GM12878 (cell line): ENCODE results near the gene EPHB1. TPM values are rescaled to one million over a fixed set of nuclear protein-coding genes. Genes with fewer than 3 reads are reported as not detected.

ENCODE experiments used
- ATAC-seq: fragments of 200-7000 bp; cut with Tn5 transposase; 3 replicates; pipeline ENCODE4 v1.9.1; 2020; ENCODE audit warnings: mild to moderate bottlenecking, moderate library complexity
- BruUV-seq: library from RNA; stranded (reverse); fragments of 400-500 nt; replicated peaks from 2 replicates; lab custom pipeline; 2021; lab: Mats Ljungman, UMichigan
- CTCF ChIA-PET: fragments of 300-600 bp; sonication (Branson Sonifier 250); formaldehyde crosslinking; extraction: SDS; loops from one replicate; lab custom pipeline; 2021; ENCODE audit warnings: inconsistent platforms; lab: Yijun Ruan, JAX
- POLR2A ChIA-PET: fragments of 350-600 bp; formaldehyde crosslinking; extraction: SDS; loops from one replicate; lab custom pipeline; 2021; ENCODE audit warnings: inconsistent platforms; lab: Charles Lee
- RAD21 ChIA-PET: fragments of 300-600 bp; sonication (Branson Sonifier 250); formaldehyde crosslinking; loops from one replicate; lab custom pipeline; 2023; ENCODE audit warnings: antibody characterized with exemption; ENCODE audit not compliant: unreplicated experiment; lab: Charles Lee
- SMC1A ChIA-PET: fragments of 300-600 bp; sonication (Branson Sonifier 250); formaldehyde crosslinking; loops from one replicate; lab custom pipeline; 2023; ENCODE audit not compliant: unreplicated experiment, uncharacterized antibody; lab: Charles Lee
- DNase-seq: peaks from one replicate; pipeline ENCODE4 v3.0.0-alpha.2; 2011; ENCODE audit warnings: low read depth, low spot score
- FAIRE-seq: peaks from 3 replicates; lab custom pipeline; 2011; peaks lifted over from hg19 to GRCh38; lab: Jason Lieb, UNC
- H2AFZ ChIP-seq: 2 replicates; pipeline ENCODE4 v1.6.0; 2011; ENCODE audit warnings: low read depth, low read length, control low read depth; ENCODE audit not compliant: control insufficient read depth
- H3K27ac ChIP-seq: 2 replicates; pipeline ENCODE4 v1.5.1; 2011; ENCODE audit warnings: control low read depth; ENCODE audit not compliant: control insufficient read depth, insufficient read depth
- H3K27me3 ChIP-seq, 2 experiments: replicated peaks in 1 of 2; 2 replicates each; pipeline versions ENCODE4 v1.6.0 to v1.6.1; 2011; ENCODE audit warnings: low read length in 1 of 2; ENCODE audit not compliant: control insufficient read depth in 2 of 2, insufficient read depth in 2 of 2
- H3K36me3 ChIP-seq, 2 experiments: 2 replicates each; pipeline ENCODE4 v1.5.1; 2011; ENCODE audit warnings: low read length in 1 of 2; ENCODE audit not compliant: control insufficient read depth in 2 of 2, insufficient read depth in 2 of 2
- H3K4me1 ChIP-seq: 2 replicates; pipeline ENCODE4 v1.6.1; 2011; ENCODE audit warnings: mild to moderate bottlenecking, low read length, moderate library complexity, mixed read lengths; ENCODE audit not compliant: control insufficient read depth, insufficient read depth
- H3K4me2 ChIP-seq: 2 replicates; pipeline ENCODE4 v1.6.0; 2011; ENCODE audit warnings: control low read depth; ENCODE audit not compliant: control insufficient read depth, insufficient read depth
- H3K4me3 ChIP-seq: fragments of 200-600 bp; sonication (generic); 2 replicates; pipeline ENCODE4 v1.5.1; 2016
- H3K79me2 ChIP-seq: 2 replicates; pipeline ENCODE4 v1.6.0; 2011; ENCODE audit warnings: low read length; ENCODE audit not compliant: control insufficient read depth, insufficient read depth
- H3K9ac ChIP-seq: 2 replicates; pipeline ENCODE4 v1.8.0; 2011; ENCODE audit warnings: low read length, control low read depth, mixed read lengths; ENCODE audit not compliant: control insufficient read depth, insufficient read depth
- H3K9me3 ChIP-seq: replicated peaks from 3 replicates; pipeline ENCODE4 v1.5.1; 2011; ENCODE audit warnings: mild to moderate bottlenecking, low read length; ENCODE audit not compliant: control insufficient read depth, insufficient read depth
- H4K20me1 ChIP-seq: 2 replicates; pipeline ENCODE4 v1.6.0; 2011; ENCODE audit not compliant: control insufficient read depth, insufficient read depth
- CBX3 ChIP-seq: fragments of 200-600 bp; sonication (generic); IDR thresholded peaks from 2 replicates; pipeline ENCODE4 v1.6.1; 2016; ENCODE audit warnings: low read depth, borderline replicate concordance
- GABPA ChIP-seq: IDR thresholded peaks from 2 replicates; pipeline ENCODE4 v1.6.1; 2014; ENCODE audit warnings: antibody characterized with exemption, low read depth, mild to moderate bottlenecking, inconsistent platforms
- GATAD2B ChIP-seq: fragments of 450-650 bp; conservative IDR thresholded peaks from 2 replicates; pipeline ENCODE4 v1.6.1; 2017; ENCODE audit warnings: low read depth, mild to moderate bottlenecking, moderate library complexity
- IKZF2 ChIP-seq, 2 experiments: fragments of 450-650 bp; IDR thresholded peaks; 2 replicates each; pipeline ENCODE4 v1.6.1; 2017; ENCODE audit warnings: mild to moderate bottlenecking in 2 of 2, moderate library complexity in 2 of 2
- MEF2A ChIP-seq: IDR thresholded peaks from 2 replicates; pipeline ENCODE4 v1.6.1; 2011; ENCODE audit warnings: low read depth, mild to moderate bottlenecking, low read length, moderate library complexity; ENCODE audit not compliant: insufficient read depth
- MYC ChIP-seq: IDR thresholded peaks from 2 replicates; pipeline ENCODE4 v1.6.1; 2011; ENCODE audit warnings: mild to moderate bottlenecking, low read length, moderate library complexity, inconsistent platforms; ENCODE audit not compliant: insufficient read depth, insufficient replicate concordance, insufficient read length, severe bottlenecking
- NR2C1 ChIP-seq: fragments of 450-650 bp; IDR thresholded peaks from 2 replicates; pipeline ENCODE4 v1.6.1; 2017; ENCODE audit warnings: antibody characterized with exemption, mild to moderate bottlenecking, moderate library complexity
- SMAD5 ChIP-seq: IDR thresholded peaks from 2 replicates; pipeline ENCODE4 v1.6.1; 2016; ENCODE audit warnings: antibody characterized with exemption, low read depth
- SREBF1 ChIP-seq: IDR thresholded peaks from 2 replicates; pipeline ENCODE4 v1.6.1; 2012; ENCODE audit warnings: mild to moderate bottlenecking, low read length
- WGBS: methylation state at CpG from one replicate; pipeline ENCODE4 v1.1.6; 2016; ENCODE audit warnings: low lambda C conversion rate; ENCODE audit not compliant: insufficient replicate concordance, insufficient coverage; ENCODE audit errors: missing lambda C conversion rate; 5-methylcytosine and 5-hydroxymethylcytosine counted together
- in situ Hi-C: fragments of 300-500 bp; cut with MboI; formaldehyde crosslinking; loops from 9 replicates; pipeline ENCODE4 v1.14.3; 2018; ENCODE audit warnings: mixed read lengths
- intact Hi-C: fragments of 100-400 bp; cut with micrococcal nuclease; formaldehyde crosslinking; loops from one replicate; pipeline ENCODE4 v1.14.2; 2022; ENCODE audit not compliant: unreplicated experiment
- polyA plus RNA-seq, 11 experiments: library from polyadenylated mRNA; depleted of rRNA in 4 of 11; unstranded in 6 of 11; stranded (reverse) in 5 of 11; fragments of >200 nt; fragmentation: Nextera tagmentation in 4 of 11; fragmentation: Illumina TruSeq in 1 of 11; extraction: Ambion mirVana in 4 of 11; extraction: Trizol in 1 of 11; gene quantifications; 1 replicate in 1 of 11; 2 replicates in 10 of 11; pipeline versions ENCODE4 v1.2.1 to v1.2.3, GENCODE V29; 2011 to 2016; ENCODE audit warnings: inconsistent platforms in 2 of 11, missing spikeins in 2 of 11, low read depth in 1 of 11
- total RNA-seq, 4 experiments: library from RNA; depleted of rRNA in 3 of 4; stranded (reverse); fragments of >200 nt in 3 of 4; fragmentation: Illumina TruSeq in 1 of 4; extraction: Trizol in 1 of 4; gene quantifications; 2 replicates each; pipeline versions ENCODE4 v1.2.1 to v1.2.3, GENCODE V29; 2013 to 2021
- TF ChIP-seq, protein P1 (sequence below): fragments of 450-650 bp; IDR thresholded peaks from 2 replicates; pipeline ENCODE4 v1.6.1; 2018; ENCODE audit warnings: mild to moderate bottlenecking, low read depth, moderate library complexity; ENCODE audit not compliant: partially characterized antibody
- TF ChIP-seq, protein P2 (sequence below): fragments of 450-650 bp; IDR thresholded peaks from 2 replicates; pipeline ENCODE4 v1.6.1; 2014; ENCODE audit warnings: mild to moderate bottlenecking
- TF ChIP-seq, protein P3 (sequence below): fragments of 450-650 bp; IDR thresholded peaks from 2 replicates; pipeline ENCODE4 v1.6.1; 2017; ENCODE audit warnings: mild to moderate bottlenecking, moderate library complexity

The EPHB1 gene
- total and polyA plus RNA-seq, 10 of the 15 experiments (the other 5 are each of a cell fraction or from before 2014, with no cell fraction given) = 0.33 to 23.8 (median 1.2) TPM

DNA sequence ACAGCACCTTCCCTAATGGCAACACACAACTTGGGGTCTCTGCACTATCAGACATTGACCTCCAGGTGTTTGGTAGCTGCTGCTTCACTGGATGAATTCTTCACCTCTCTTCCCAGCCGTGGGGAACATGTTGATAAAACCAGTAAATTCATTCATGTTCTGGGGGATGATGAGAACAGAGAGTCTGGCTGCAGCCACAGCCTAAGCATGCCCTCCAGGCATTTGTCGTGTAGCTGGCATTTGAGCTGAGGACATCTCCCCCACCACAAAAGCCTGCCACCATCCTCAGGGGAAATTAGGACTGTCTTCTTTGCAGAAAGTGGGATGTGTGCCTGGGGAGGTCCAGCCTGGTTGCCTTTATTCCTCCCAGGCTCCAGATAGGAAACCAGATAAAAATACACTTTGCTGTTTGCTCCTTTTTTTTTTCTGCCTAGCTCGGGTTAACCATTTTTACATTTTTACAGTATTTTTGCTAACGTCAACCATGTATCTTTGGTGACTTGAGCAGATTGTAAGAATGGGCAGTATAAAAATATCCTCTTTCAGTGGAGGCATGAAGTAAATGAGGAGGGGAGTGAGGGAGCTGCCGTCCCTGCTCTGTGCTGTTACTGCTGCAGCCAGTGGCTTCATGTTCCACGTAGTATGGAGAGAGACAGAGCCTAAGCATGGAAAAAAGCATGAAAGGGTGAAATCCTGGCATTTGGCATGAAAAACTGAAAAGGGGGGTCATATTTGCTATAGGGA is 444.0 kb downstream of the EPHB1 start (continued):
- TF ChIP-seq, protein P1, sequence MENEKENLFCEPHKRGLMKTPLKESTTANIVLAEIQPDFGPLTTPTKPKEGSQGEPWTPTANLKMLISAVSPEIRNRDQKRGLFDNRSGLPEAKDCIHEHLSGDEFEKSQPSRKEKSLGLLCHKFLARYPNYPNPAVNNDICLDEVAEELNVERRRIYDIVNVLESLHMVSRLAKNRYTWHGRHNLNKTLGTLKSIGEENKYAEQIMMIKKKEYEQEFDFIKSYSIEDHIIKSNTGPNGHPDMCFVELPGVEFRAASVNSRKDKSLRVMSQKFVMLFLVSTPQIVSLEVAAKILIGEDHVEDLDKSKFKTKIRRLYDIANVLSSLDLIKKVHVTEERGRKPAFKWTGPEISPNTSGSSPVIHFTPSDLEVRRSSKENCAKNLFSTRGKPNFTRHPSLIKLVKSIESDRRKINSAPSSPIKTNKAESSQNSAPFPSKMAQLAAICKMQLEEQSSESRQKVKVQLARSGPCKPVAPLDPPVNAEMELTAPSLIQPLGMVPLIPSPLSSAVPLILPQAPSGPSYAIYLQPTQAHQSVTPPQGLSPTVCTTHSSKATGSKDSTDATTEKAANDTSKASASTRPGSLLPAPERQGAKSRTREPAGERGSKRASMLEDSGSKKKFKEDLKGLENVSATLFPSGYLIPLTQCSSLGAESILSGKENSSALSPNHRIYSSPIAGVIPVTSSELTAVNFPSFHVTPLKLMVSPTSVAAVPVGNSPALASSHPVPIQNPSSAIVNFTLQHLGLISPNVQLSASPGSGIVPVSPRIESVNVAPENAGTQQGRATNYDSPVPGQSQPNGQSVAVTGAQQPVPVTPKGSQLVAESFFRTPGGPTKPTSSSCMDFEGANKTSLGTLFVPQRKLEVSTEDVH = no peak
- TF ChIP-seq SREBF1 = no peak
- TF ChIP-seq CBX3 = no peak
- TF ChIP-seq GATAD2B = no peak
- no peak for TF ChIP-seq IKZF2 (IDR thresholded peaks at IDR 0.05)
- no peak for TF ChIP-seq NR2C1
- TF ChIP-seq MEF2A = no peak

DNA sequence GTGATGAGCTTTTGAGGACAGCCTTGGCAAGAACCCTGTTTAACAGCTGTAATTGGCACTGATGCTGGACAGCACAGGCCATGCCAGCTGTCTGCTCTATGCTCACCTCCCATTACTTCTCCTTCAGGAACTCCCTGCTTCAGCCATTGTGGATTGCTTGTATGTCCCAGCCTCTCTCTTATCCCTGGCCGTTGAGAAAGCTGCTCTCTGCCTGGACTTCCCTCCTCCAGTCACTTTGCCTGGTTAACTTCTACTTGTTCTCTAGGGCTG is 444.5 kb downstream of the EPHB1 start:
- in situ Hi-C loops = no loop called here
- Histone ChIP-seq H3K27ac (no peak overlapping the region), H3K9ac (no peak overlapping the region), H3K4me3 (no peak overlapping the region), H4K20me1 (no peaks in the 10 kb centered on the region), H3K36me3 (peaks cover 0 to 3% of the 10 kb centered on the region in 2 experiments; a peak in 2 of 4 replicates), H2AFZ (no peak overlapping the region), H3K27me3 (no peaks in the 10 kb centered on the region), H3K4me2 (no peak overlapping the region), H3K4me1 (no peaks in the 10 kb centered on the region), H3K79me2 (no peaks in the 10 kb centered on the region), H3K9me3 (no peaks in the 10 kb centered on the region)
- BruUV-seq = no TSS peak
- WGBS = 0% methylated on average over 1 of the region's 1 CpG
- SMC1A ChIA-PET = interaction anchor here (0.8 to 4.2 kb wide), 14 partner anchors 9 to 445 kb away, joined by 3 to 40 read pairs (median 4); partner anchors contain the start of gene EPHB1
- RAD21 ChIA-PET = interaction anchor here (0.6 to 6.7 kb wide), 10 partner anchors 10 to 636 kb away, joined by 3 to 90 read pairs (median 4); partner anchors contain the start of gene EPHB1
- DNase-seq (no peak), FAIRE-seq (no peak), ATAC-seq (no peak)
- CTCF ChIA-PET = interaction anchor here (0.7 to 5.1 kb wide), 16 partner anchors 8 to 446 kb away, joined by 3 to 84 read pairs (median 4); partner anchors contain the start of gene EPHB1
- POLR2A ChIA-PET = no interaction called here
- intact Hi-C loops = no loop called here
- TF ChIP-seq, protein P2, sequence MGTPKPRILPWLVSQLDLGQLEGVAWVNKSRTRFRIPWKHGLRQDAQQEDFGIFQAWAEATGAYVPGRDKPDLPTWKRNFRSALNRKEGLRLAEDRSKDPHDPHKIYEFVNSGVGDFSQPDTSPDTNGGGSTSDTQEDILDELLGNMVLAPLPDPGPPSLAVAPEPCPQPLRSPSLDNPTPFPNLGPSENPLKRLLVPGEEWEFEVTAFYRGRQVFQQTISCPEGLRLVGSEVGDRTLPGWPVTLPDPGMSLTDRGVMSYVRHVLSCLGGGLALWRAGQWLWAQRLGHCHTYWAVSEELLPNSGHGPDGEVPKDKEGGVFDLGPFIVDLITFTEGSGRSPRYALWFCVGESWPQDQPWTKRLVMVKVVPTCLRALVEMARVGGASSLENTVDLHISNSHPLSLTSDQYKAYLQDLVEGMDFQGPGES = no peak
- TF ChIP-seq MYC (no peak), SMAD5 (no peak), GABPA (no peak)
- TF ChIP-seq, protein P3, sequence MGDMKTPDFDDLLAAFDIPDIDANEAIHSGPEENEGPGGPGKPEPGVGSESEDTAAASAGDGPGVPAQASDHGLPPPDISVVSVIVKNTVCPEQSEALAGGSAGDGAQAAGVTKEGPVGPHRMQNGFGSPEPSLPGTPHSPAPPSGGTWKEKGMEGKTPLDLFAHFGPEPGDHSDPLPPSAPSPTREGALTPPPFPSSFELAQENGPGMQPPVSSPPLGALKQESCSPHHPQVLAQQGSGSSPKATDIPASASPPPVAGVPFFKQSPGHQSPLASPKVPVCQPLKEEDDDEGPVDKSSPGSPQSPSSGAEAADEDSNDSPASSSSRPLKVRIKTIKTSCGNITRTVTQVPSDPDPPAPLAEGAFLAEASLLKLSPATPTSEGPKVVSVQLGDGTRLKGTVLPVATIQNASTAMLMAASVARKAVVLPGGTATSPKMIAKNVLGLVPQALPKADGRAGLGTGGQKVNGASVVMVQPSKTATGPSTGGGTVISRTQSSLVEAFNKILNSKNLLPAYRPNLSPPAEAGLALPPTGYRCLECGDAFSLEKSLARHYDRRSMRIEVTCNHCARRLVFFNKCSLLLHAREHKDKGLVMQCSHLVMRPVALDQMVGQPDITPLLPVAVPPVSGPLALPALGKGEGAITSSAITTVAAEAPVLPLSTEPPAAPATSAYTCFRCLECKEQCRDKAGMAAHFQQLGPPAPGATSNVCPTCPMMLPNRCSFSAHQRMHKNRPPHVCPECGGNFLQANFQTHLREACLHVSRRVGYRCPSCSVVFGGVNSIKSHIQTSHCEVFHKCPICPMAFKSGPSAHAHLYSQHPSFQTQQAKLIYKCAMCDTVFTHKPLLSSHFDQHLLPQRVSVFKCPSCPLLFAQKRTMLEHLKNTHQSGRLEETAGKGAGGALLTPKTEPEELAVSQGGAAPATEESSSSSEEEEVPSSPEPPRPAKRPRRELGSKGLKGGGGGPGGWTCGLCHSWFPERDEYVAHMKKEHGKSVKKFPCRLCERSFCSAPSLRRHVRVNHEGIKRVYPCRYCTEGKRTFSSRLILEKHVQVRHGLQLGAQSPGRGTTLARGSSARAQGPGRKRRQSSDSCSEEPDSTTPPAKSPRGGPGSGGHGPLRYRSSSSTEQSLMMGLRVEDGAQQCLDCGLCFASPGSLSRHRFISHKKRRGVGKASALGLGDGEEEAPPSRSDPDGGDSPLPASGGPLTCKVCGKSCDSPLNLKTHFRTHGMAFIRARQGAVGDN = no peak
